HG03571 (cell line): ENCODE results near the gene RLN1.
"Not testable (repeated sequence)": the region's sequence is repeated elsewhere in the genome, so short reads cannot be mapped to it uniquely, and the experiment has no call there.

ENCODE experiments used
- ATAC-seq: cut with Tn5 transposase; IDR thresholded peaks from one replicate; pipeline ENCODE4 v1.9.1; 2021; ENCODE audit not compliant: unreplicated experiment

The RLN1 gene, protein sequence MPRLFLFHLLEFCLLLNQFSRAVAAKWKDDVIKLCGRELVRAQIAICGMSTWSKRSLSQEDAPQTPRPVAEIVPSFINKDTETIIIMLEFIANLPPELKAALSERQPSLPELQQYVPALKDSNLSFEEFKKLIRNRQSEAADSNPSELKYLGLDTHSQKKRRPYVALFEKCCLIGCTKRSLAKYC

DNA sequence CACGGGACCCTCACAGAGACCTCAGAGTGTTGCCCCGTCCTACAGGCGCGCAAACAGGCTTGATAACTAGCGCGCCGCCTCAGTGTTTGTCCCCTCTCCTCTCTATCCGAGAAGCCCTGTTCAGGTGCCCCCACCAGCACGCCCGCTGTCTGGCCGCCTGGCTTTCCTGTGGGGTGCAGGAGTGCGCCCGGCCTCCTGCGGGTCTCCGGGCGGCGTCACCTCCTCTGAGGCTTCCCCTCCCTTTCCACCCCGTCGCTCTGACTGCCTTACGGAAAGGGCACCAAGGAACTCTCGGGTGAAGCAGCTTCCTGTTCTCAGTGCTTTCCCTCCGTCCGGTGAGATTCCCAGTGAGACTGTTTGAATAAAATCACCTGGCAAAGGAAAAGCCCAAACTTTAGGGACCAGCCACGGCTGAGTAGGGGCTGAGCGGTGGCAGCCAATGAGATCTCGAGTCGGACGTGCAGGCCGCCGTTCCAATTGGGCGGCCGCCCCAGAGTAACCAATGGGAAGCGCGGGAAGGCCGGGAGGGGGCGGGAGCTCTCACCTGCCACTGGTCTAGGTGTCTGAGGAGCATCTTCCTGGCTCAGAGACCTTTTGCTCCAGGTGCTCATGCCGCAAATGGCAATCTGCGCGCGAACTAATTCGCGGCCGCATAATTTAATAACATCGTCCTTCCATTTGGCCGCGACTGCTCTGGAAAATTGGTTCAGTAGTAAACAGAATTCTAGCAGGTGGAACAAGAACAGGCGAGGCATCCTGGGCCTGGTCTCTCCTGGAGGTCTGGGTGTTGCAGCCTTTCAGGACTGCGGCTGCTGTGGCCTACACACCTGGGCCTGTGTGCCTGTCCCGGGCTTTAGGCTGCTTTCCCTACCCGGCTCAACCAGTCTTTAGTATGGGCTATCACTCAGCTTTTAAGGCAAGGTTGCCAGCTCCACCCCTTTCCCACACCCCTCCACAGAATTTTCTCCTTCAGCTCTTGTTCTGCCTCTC lies at the start of gene RLN1:
TSS of gene RLN1 (minus strand) at position 885 of the 990 bp plus-strand sequence. CDS start at position 755, 130 bp downstream.
- ATAC-seq = peak; percentile 99

DNA sequence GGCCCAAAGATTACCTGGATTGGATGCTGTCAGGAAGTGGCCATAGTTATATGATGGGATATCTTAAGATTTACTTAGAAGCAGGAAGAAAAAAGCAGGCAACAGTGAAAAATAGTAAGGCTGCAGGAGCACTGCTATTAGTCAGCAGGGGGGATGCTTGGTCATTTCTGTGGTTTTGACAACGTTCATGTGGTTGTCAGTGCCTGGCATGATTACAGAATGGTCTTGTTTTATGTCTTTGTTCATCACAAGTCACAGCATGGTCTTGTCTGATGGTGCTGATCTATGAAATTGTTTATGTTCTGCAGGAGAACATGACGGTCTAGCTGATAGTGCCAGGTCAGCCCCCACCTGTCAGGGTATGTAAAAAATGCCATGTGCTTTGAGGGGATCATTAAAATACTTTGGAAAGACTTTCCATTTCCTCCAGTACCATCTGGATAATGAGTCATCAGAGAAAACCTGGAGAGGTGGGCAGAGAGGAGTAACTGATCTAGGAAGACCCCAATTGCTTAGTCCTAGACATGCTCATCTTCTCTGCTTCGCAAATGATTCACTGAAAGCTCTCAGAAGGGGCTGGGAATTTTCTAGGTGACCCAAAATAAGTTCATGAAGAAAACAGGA lies 49.5 kb upstream of the RLN1 start:
- ATAC-seq = peak; percentile 65

DNA sequence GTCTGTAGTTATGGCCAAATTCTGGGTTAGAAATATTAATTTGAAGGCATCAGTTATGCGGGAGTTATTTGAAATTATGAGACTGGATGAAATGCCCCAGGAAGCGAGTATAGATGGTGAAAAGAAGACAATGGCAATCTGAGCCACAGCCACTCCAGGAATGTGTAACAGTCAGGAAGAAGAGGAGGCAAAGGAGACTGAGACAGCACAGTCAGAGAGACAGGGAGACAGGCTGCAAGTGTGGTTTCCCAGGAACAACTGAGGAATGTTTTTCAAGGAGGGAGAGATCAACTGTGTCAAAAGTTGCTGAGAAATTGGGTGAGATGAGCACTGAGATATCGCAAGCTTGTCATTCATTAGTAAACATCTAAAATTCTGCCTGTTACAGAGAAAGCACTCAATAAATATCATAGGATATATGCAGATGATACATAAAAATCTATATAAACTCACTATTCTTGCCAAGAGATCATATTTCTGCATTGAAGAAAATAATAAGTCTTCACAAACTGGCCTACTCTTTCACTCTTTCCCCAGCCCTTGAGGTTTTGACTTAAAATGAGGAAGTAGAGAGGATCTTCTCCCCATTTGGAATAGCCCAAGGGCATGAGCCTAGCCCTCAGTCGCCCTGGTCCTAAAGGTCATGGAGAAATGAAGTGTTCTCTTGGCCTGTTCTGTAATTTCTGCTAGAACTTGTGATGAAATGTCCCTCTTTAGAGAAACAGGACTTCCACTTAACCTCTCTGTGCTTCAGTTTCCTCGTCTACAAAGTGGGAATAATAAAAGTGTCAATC lies 48.5 kb upstream of the RLN1 start:
- no peak for ATAC-seq

DNA sequence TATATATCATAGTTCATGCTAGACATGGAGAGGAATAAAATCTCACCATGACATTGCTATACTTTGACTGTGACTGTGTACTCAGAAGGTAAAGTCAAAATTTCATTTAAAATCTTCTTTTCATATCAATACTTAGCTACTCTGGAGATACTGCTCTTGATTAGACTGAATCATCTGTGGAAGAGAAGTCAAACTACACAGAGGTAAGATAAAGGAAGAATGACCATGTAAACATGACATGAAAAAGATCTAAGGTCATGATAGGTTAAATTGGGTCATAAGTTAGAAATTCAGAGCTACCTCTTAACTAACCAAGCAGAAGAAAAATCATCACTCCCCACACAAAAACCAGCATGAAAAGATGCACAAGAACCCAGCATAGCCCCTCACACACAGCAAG lies 44.8 kb upstream of the RLN1 start:
- no peak for ATAC-seq

DNA sequence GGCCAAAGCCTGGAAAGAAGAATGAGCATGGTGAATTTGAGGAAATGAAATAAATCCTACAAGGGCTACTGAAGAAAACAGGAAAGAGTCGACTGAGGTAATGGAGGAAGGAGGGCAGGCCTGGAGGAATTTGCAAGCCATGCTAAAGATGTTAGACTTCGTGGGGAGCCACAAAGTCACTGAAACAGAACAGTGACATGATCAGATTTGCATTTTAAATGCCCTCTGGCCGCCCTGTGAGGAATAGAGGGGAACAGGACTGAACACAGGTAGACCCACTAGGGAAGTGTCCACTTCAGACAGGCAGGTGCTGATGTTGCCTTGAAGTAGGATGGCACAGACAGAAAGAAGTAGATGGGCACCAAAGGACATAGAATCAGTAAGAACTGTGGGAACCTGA lies 42.8 kb upstream of the RLN1 start:
- no peak for ATAC-seq

DNA sequence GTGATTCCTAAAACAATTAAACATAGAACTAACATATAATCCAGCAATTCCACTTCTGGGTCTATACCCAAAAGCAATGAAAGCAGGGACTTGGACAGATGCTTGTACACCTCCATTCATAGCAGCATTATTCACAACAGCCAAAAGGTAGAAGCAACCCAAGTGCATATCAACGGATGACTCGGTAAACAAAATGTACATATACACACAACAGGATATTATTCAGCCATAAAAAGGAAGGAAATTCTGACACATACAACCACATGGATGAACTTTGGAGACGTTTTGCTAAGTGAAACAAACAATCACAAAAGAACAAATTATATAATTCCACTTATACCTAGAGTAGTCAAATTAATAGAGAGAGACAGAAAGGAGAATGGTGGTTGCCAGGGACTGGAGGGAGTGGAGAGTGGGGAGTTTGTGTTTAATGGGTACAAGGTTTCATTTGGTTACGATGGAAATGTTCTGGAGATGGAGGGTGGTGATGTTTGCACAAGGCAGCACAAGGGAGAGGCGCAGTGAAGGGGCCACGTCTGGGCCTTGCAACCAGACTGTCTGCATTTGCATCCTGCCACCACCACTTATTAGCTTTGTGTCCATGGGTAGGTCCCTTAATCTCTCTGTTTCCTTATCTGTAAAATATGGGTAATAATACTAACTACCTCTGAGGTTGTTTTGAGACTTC lies 36.3 kb upstream of the RLN1 start:
- ATAC-seq = no peak

DNA sequence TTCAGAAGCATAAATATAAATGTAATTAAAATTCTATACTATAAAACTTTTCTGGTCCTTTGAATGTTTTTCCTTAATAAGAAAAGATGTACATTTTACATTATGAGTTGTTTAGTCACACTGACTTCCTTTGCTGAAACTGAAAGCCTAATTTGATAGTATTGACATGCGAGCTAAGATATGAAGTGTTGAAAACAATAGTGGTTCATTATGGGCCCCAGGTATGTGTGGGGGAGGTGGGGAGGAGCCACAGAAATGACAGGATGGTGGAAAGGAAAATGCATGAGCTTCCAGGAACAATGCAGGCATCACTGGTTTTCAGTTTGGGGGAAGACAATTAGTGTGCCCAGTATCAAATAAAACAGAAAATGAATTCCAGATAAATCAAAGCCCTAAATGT lies 35.4 kb upstream of the RLN1 start:
- no peak for ATAC-seq

DNA sequence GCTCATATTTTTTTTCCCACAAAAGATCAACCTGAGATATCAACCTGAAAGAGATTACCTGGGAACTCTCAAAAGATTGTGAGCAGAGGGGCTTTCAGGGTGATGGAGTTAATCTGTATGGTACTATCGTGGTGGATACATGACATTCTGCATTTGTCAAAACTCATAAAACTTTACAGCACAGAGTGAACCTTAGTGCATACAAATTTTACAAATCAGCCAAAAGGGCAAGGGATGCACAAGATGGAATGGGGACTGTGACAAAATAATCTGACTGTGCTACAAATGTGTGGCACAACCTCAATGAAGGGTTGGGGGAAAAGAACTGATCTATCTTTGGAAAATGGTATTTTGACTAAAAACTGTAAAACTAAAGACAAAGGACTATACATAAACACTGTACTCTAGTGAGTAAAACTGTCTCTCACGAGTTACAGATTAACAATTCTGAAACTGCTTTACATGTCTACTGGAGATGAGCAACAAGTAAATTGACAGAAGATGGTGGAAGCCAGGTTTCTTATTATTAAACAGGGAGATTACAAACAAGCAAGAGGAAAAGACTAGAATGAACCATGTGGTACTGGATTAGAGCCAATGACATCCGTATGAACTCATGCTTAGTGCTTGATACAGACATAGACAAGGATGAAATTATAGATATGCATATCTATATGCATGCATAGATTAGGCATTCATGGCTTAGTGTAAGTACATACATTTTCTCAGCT lies 24.8 kb upstream of the RLN1 start:
- peak; percentile 94 for ATAC-seq

DNA sequence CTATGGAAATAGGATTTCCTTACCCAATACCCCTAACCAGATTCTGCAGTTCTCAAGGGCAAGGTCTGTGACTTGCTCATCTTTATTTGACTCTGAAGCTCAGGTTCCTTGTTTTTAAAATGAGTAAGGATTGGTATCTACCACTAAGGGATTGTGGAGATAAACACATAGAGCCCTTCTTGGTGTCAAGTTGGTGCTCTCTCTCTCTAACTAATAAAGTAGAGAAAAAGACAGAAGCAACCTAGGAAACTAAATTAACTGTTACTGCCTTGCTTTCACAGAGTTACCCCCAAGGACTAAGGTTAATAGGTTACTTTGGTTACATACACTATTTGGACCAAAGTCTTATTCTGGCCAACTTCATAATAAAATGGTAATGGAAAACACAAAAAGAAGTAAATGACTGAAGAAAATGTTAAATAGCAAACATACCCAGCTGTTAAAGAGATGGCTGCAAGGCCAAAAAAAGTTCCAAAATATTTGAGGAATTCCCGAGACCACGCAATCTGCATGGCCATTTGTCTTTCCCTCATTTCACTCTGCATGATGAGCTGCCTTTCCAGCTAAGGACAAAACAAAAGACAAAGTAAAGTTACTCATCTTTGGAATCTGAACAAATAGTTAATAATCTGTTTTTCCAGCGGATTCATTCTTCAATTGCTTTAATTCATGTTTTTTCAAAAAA lies 21.8 kb upstream of the RLN1 start:
- no peak for ATAC-seq

DNA sequence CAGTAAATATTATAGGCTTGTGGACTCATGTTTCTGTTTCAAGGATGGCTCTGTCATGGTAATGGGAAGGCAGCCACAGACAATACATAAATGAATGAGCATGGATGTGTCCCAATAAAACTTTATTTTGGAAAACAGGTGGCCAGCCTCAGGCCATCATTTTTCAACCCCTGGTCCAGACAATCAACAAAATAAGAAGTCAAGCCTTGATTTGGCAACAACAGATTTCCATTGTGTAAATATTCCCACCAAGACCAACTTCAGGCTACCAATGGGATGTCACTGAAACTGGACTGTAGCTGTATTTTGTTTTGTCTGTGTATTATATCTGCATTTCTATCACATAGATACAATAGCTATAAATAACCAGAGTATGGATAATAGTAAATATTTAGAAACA lies 20.7 kb upstream of the RLN1 start:
- ATAC-seq = no peak

DNA sequence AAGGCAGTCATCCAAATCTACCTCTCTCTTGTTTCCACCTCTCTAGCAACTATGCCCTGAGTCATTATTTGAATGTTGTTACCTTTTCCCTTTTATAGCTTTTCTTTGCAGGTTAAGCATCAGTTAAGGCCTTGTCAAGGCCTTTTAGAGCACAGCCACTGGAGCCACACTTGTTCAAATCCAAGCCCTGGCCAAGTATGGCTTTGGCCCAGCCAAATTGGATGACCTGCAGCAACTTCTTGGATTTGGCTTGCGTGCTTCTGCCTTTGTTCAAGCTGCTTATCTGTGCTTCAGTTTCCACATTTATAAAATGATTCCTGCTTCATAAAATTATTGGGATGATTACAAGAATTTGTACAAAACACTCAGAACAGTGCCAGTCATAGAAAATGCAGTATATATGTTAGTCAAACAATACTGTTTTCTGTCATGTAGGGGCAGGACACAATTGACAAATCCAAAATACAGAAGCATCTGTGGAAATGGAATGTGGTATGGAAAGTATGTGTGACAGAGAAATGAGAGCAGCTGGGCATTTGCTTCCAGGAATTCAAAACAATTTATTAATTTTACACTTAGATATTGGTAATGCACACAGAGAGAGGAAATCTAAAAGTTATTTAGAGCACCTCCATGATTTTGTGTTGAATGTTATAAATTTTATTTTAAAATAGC lies 17.9 kb upstream of the RLN1 start:
- ATAC-seq = no peak

DNA sequence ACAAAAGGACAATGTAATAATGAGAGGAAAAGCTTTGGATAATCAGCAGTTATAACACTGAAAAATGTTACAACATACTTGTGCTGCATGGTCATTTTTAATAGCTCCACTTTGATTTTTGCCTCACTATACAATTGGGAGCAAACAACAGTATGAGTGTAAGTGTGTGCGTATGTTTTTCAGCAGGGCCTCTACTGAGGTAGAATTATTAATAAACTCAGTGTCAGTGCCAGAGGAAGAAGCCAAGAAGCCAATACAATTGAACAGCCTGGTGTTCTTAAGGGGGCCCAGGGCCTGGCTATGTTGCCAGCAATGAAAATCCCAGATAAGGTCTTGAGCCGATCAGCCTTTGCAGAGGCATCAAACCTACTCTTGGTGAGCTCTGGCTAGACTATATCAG lies 16.1 kb upstream of the RLN1 start:
- ATAC-seq = no peak

DNA sequence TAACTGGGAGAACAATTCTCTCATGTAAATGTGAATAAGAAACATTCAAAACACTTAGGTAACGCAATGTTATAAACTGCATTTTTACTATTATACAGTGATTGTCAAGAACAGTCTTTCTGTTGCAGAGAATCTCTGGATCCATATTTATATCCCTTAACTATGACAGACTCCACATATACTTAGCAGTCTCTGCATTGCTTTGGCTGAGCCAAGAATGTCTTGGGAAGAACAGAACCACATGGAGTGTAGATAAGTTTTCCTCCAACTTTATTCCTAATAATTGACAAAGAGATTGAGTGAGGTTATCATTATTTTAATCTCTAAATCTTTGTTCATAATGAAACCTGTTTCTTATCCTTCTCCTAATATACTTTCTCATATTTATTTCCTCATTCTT lies 15.6 kb upstream of the RLN1 start:
- no peak for ATAC-seq

DNA sequence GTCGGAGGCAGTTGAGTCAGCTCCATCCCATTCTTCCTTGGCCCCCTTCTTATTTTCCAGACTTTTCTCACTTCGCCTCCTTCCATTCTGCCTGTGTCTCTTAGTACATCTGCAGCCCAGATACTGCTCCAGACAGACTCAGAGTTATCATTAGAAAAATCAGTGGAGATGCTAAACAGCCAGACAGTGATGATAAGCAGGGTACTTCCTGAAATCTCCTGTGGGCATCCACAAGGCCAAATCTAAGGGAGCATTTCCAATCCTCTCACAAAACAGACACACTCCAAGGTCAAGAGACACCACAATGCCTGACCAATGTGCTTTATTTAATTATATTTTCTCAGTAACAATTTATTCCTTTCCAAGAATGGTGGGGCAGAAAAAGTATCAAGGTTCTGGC lies 14.5 kb upstream of the RLN1 start:
- ATAC-seq = no peak

DNA sequence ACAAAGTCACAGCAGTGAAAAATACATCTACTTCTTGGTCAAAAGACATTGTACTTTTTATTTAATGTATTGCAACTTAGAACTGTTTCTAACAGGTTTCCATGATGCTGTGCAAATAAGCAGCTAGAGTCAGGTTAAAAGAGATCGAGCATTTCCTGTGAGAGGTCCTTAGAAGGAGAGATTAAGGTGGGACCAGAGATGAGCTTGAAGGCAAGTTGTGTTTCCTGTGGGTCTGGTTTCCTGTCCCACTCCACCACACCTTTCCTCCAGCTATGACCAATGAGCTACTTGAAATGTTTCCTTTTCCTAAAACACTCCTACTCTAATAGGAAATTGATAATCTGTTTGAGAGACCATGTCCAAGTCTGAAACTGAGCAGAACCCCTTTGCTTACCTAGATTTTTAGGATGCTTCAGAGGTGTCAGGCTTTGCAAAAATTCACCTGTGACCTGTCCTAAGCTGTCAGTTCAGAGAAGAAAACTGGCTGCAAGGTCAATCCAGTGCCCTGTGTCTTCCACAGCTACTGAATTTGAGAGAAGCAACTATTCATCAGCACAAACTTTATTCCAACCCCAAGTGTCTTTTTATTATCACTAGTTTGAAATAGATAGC lies 13.1 kb upstream of the RLN1 start:
- ATAC-seq = no peak

DNA sequence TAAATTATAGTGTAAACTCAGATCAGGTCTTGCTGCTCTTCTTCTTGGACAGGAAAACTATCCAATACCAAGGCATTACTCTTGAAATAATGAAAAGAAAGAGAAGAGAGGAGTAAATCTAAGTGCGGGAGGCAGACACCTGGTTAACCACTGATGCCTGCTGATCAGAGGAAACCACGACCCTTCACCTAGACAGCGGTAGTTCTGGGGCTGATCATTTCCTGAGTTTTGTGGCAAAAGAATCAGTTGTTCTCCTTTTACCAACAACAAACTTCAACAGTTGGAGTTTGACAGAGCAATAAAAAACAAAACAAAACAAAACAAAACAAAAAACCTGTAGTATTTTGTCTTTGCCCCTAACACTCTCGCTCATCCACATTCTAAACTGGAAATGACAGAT lies 3.0 kb downstream of the RLN1 start:
- no peak for ATAC-seq

DNA sequence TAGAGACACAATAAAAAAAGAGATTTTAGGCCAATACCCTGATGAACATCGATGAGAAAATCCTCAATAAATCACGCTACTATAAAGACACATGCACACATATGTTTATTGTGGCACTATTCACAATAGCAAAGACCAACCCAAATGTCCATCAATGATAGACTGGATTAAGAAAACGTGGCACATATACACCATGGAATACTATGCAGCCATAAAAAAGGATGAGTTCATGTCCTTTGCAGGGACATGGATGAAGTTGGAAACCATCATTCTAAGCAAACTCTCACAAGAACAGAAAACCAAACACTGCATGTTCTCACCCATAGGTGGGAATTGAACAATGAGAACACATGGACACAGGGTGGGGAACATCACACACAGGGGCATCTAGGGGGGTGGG lies 8.4 kb downstream of the RLN1 start:
- not testable (repeated sequence) for ATAC-seq

DNA sequence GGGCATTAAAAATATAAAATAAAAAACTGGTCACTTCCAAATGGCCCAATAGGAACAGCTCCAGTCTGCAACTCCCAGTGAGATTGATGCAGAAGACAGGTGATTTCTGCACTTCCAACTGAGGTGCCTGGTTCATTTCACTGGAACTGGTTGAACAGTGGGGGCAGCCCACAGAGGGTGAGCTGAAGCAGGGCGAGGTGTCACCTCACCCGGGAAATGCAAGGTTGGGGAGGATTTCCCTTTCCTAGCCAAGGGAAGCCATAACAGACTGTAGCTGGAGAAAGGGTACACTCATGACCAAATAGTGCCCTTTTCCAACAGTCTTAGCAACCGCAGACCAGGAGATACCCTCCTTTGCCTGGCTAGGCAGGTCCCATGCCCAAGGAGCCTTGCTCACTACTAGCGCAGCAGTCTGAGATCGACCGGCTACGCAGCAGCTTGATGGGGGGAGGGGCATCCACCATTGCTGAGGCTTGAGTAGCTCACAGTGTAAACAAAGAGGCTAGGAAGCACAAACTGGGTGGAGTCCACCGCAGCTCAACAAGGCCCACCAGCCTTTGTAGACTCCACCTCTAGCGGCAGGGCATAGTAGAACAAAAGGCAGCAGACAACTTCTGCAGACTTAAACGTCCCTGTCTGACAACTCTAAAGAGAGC lies 12.7 kb downstream of the RLN1 start:
- no peak for ATAC-seq
